Activated T-cell treated with anti-CD3 and anti-CD28 coated beads for 24 hours (primary cell): ENCODE measurements around the gene PRM1.

ENCODE experiments used
- DNase-seq: peaks from one replicate; pipeline ENCODE4 v3.0.0-alpha.2; 2020; ENCODE audit warnings: low read depth

The PRM1 gene

DNA sequence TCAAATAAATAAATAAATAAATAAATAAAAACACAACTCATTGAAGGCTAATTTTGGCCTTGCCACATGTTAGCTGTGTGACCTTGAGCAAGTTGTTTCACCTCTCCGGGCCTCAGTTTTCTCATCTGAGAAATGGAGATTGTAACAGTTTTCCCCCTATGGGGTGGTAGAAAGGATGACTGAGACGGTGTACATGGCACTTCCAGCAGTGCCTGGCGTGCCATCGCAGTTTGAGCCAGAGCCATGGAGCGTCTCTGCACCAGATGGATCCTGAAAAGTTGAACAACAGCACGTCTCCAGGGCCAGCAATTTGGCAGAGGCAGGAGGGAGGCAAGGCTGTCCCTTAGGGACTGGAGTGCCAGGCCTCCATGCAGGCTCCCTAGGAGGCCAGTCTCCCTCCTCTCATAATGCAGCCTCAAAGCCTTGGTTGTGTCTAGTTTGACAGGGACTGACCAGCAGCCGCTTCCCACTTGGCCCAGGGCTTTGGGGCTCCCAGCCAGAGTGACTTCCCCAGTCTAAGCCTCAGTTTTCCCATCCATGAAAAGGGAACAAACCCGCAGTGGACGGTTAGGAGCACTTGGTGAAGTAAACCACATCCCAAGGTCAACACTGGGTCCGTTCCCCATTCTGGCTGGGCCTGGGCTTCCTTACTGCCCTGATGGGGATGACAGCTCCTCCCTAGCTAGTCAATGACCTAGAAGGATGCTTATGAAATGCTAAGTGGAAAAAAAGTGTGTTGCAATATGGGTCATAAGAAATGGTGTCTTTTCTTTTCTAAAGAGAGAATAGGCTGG is 44.5 kb downstream of the PRM1 start:
- DNase-seq = no peak

DNA sequence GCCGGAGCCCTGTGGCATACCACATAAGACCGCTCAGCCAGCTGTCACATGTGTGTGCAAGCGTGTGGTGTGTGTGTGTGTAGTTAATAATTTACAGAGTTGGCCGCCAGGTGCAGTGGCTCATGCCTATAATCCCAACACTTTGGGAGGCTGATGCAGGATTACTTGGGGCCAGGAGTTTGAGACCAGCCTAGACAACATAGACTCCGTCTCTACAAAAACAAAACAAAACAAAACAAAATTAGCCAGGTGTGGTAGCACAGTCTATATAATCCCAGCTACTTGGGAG is 45.5 kb downstream of the PRM1 start:
- no peak for DNase-seq

DNA sequence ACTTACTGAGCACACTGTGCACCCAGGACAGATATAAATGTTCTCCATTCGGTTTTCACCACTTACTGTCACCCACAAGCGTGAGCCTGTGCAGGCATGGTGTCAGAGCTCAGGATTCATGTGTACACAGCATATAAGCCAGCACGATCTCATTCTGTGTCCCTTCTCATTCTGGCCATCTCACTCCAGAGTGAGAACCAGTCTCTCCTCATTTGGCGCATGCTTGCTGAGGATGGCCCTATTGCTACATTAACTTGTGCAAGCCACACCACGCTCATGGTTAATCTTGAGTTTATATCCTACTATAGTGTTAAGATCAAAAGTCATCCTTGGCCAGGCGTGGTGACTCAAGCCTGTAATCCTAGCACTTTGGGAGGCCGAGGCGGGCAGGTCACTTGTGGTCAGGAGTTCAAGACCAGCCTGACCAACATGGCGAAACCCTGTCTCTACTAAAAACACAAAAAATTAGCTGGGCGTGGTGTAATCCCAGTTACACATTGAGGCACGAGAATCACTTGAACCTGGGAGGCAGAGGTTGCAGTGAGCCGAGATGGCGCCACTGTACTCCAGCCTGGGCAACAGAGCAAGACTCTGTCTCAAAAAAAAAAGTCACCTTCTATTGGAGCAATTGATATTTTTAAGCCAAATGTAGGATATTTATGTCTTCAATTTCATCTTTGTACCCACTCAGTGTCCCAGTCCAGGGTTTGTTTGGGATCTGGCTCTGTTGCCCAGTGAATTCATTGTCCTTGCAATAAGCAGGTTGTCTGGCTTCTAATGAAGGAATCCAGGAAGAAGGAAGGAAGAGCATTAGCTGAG is 46.0 kb downstream of the PRM1 start:
- DNase-seq = no peak

DNA sequence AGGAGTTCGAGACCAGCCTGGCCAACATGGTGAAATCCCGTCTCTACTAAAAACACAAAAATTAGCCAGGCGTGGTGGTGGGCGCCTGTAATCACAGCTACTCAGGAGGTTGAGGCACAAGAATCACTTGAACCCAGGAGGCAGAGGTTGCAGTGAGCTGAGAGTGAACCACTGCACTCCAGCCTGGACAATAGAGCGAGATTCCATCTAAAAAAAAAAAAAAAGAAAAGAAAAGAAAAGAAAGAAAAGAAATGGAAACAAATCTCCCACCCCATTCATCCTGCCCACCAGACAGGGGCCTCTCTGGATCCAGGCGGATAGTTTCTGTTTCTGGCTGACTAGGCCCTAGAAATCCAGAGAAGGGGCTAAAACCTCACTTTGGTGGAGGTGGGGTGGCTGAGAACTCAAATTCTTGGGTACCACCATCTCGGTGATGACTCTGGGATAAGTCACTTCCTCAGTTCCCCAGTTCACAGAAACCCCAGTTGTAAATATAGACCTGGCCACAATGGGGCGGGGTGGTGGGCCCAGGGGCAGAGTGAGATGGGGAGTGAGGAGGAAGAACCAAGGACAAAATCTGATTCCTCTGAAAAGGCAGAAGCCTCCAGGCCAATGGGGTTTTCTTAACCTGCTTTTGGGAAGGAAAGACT is 47.3 kb downstream of the PRM1 start:
- peak; percentile 77 for DNase-seq

DNA sequence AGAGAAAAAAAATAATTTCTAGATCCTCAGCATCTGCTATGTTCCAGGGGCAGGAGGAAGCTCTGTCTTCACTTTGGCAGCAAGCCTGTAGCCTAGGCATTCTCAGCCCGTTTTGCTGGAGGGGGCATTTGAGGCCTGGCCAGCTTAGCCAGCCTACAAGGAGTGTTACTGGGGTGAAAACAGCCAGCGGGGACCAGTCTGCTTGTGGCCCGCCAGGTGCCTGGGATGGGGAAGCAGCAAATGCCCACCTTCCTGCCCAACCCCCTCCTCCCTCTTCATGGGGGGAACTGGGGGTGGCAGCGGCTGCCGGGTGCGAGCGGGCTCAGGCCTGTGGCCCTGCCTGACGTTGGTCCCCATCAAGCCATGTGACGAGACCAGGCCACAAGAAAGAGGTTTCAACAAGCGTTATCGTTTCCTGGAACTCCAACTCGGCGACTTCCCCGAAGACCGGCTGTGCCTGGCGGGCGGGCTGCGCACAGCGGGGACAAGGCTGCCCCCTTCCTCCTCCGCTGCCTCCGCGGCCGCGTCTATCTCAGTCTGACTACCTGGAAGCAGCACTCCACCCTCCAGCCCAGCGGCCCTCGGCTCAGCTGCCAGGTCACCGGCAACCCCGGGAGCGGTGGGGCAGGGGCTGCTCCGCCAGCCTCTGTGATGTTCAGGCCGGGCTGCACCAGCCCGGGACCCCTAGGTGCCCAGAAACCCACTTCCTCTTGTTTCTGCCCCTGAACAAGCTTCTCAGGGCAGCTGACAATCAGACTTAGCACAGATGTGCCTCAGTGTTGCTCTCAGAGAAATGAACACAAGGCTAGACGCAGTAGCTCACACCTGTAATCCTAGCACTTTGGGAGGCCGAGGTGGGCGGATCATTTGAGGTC is 48.0 kb downstream of the PRM1 start:
- DNase-seq = peak; percentile 83

DNA sequence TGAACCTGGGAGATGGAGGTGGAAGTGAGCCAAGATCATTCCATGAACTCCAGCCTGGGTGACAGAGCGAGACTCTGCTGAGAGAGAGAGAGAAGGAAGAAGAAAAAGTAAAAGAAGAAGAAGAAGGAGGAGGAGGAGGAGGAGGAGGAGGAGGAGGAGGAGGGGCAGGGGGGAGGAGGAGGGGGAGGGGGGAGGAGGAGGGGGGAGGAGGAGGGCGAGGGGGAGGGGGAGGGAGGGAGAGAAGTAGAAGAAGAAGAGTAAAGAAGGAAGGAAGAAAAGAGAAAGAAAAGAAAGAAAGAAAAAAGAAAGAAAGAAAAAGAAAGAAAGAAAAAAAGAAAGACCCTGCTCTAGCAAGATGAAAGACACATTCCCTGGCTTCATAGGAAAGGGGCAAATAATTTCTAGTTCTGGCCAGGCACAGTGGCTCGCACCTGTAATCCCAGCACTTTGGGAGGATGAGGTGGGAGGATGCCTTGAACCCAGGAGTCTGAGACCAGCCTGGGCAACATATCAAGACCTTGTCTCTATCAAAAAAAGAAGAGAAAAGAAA is 48.8 kb downstream of the PRM1 start:
- DNase-seq = no peak

DNA sequence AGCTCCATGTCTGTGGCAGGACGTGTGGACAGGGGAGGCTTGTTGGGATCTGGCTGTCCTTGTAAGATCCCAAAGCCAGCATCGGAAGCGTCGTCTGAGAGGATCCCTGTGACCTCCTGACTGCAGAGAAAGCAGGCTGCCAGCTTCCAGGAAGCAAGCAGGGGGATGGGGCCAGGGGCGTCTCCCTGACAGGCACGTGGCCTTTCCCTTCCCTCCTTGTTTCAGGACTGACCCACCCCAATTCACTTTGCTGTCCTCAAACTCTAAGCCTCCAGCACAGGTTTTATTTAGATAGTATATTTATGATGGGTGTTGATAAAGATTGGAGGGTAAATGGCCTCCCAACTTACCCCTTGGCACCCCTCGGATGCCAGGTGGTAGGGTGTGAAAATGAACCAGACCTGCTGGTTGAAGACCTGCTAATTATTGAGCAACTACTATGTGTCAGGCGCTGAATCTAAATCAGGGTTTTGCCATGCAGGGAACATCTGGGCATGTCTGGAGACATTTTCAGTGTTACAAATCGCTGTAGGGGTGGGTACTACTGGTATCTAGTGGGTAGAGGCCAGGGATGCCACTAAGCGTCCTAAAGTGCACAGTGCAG is 49.7 kb downstream of the PRM1 start:
- no peak for DNase-seq
